Uterus (tissue), 4 donors: ENCODE results near the gene UBP1. TPM values are rescaled to one million over a fixed set of nuclear protein-coding genes. Genes with fewer than 3 reads are reported as not detected.
A peak's percentile ranks its signal among the peaks of the same experiment; 100 is the strongest.
"Not testable (repeated sequence)": the region's sequence is repeated elsewhere in the genome, so short reads cannot be mapped to it uniquely, and the experiment has no call there.

Source experiments
- DNase-seq, 2 donors: peaks; one replicate each; pipeline ENCODE4 v3.0.0-alpha.2; 2019 to 2020
- H3K27ac ChIP-seq, 2 donors: fragments of 200-600 bp; sonication (generic); 1 replicate in 1 of 2; 2 replicates in 1 of 2; pipeline ENCODE4 v1.5.1; 2016 to 2018
- H3K27me3 ChIP-seq, 2 donors: fragments of 200-600 bp; sonication (generic); one replicate each; pipeline ENCODE4 v1.5.1; 2018 to 2019; ENCODE audit warnings: control low read depth in 1 of 2
- H3K36me3 ChIP-seq, 2 donors: fragments of 200-600 bp; sonication (generic); one replicate each; pipeline ENCODE4 v1.5.1; 2019; ENCODE audit warnings: control low read depth in 1 of 2
- H3K4me1 ChIP-seq, 2 donors: fragments of 200-600 bp; sonication (generic); one replicate each; pipeline ENCODE4 v1.5.1; 2018 to 2019; ENCODE audit warnings: control low read depth in 1 of 2
- H3K4me3 ChIP-seq, 2 donors: fragments of 200-600 bp; sonication (generic); 1 replicate in 1 of 2; 2 replicates in 1 of 2; pipeline ENCODE4 v1.5.1; 2018 to 2019; ENCODE audit warnings: mild to moderate bottlenecking in 1 of 2
- H3K9me3 ChIP-seq, 2 donors: fragments of 200-600 bp; sonication (generic); one replicate each; pipeline ENCODE4 v1.5.1; 2019; ENCODE audit warnings: control low read depth in 1 of 2
- POLR2A ChIP-seq, 2 donors: fragments of 450-650 bp; IDR thresholded peaks; one replicate each; pipeline ENCODE4 v1.6.1; 2016; ENCODE audit warnings: antibody characterized with exemption in 2 of 2, mild to moderate bottlenecking in 1 of 2, moderate library complexity in 1 of 2
- intact Hi-C: fragments of 100-400 bp; cut with DNase I; formaldehyde crosslinking; loops from one replicate; pipeline ENCODE4 v1.15.1; 2023; ENCODE audit warnings: low total_unique reads
- total RNA-seq, 4 donors: library from RNA; depleted of rRNA in 3 of 4; stranded (reverse); fragments of >200 nt in 3 of 4; gene quantifications; one replicate each; pipeline versions ENCODE4 v1.1.0 to v1.2.4, GENCODE V29; 2014 to 2023
- TF ChIP-seq, protein P1 (sequence below), 4 experiments: fragments of 200-600 bp in 2 of 4; fragments of 450-650 bp in 2 of 4; sonication (generic) in 2 of 4; IDR thresholded peaks; one replicate each; pipeline ENCODE4 v1.5.1; 2016 to 2019; ENCODE audit warnings: antibody characterized with exemption in 4 of 4, mild to moderate bottlenecking in 2 of 4, moderate library complexity in 1 of 4
- donor health status: DM: yes; HTN: yes; CAD: no.

Gene UBP1
- total RNA-seq, 4 donors from 2014 or later, result 25.6 to 86.3 (median 51.2) TPM

DNA sequence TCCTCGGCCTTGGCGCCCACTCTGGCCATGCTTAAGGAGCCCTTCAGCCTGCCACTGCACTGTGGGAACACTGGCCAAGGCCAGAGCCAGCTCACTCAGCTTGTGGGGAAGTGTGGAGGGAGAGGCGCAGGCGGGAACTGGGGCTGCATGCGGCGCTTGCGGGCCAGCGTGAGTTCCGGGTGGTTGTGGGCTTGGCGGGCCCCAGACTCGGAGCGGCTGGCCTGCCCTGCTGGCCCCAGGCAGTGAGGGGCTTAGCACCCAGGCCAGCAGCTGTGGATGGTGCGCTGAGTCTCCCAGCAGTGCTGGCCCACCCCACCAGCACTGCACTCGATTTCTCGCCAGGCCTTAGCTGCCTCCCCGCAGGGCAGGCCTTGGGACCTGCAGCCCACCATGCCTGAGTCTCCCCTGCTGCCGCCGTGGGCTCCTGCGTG lies 13.1 kb upstream of the UBP1 start:
- no peak for TF ChIP-seq POLR2A (IDR thresholded peaks at IDR 0.05)
- TF ChIP-seq, protein P1, sequence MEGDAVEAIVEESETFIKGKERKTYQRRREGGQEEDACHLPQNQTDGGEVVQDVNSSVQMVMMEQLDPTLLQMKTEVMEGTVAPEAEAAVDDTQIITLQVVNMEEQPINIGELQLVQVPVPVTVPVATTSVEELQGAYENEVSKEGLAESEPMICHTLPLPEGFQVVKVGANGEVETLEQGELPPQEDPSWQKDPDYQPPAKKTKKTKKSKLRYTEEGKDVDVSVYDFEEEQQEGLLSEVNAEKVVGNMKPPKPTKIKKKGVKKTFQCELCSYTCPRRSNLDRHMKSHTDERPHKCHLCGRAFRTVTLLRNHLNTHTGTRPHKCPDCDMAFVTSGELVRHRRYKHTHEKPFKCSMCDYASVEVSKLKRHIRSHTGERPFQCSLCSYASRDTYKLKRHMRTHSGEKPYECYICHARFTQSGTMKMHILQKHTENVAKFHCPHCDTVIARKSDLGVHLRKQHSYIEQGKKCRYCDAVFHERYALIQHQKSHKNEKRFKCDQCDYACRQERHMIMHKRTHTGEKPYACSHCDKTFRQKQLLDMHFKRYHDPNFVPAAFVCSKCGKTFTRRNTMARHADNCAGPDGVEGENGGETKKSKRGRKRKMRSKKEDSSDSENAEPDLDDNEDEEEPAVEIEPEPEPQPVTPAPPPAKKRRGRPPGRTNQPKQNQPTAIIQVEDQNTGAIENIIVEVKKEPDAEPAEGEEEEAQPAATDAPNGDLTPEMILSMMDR (IDR thresholded peaks at IDR 0.05), result no peak
- intact Hi-C loops, result no loop called here

DNA sequence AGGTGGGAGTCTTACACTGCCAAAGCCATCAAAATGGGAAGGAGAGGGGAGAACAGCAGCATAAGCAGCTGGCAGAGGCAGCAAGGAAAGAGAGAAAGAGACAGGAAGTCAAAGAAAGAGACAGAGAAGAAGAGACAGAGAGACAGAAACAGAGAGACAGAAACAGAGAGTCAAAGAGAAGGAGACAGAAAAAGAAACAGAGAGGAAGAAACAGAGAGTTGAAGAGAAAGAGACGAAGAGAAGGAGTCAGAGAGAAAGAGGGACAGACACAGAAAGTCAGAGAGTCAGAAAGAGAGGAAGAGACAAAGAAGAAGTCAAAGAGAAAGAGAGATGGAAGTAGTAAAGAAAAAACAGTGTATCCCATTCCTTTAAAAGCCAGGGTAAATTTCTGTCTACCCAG lies 11.8 kb upstream of the UBP1 start:
- H3K27ac ChIP-seq, intact Hi-C loops, H3K36me3 ChIP-seq, H3K27me3 ChIP-seq, H3K9me3 ChIP-seq, DNase-seq, H3K4me3 ChIP-seq, H3K4me1 ChIP-seq: not testable (repeated sequence)

More for the DNA sequence above, 13.1 kb upstream of the UBP1 start:
- no peaks in the 10 kb centered on the region for H3K36me3 ChIP-seq
- no peaks in the 10 kb centered on the region for H3K27me3 ChIP-seq
- no peak overlapping the region for H3K4me3 ChIP-seq
- no peak overlapping the region for H3K27ac ChIP-seq
- H3K9me3 ChIP-seq, result no peaks in the 10 kb centered on the region
- no peaks in the 10 kb centered on the region for H3K4me1 ChIP-seq
- no peak for DNase-seq

DNA sequence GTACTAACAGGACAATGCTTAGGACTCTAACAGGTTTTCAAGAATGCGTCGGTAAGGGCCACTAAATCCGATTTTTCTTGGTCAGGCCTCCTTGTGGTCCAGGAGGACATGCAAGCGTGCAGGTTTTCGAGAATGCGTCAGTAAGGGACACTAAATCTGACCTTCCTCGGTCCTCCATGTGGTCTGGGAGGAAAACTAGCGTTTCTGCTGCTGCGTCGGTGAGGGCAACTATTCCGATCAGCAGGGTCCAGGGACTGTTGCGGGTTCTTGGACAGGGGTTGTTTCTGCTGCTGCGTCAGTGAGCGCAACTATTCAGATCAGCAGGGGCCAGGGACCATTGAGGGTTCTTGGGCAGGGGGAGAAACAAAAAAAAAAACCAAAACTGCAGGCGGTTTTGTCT lies 7.8 kb upstream of the UBP1 start:
- Histone ChIP-seq H3K36me3 (no peaks in the 10 kb centered on the region), H3K4me3 (no peak overlapping the region), H3K9me3 (no peaks in the 10 kb centered on the region), H3K27me3 (no peaks in the 10 kb centered on the region), H3K4me1 (no peaks in the 10 kb centered on the region), H3K27ac (no peak overlapping the region)
- DNase-seq, result no peak
- no peak for TF ChIP-seq POLR2A (IDR thresholded peaks at IDR 0.05)
- TF ChIP-seq, protein P1 (IDR thresholded peaks at IDR 0.05), result no peak
- intact Hi-C loops, result no loop called here

DNA sequence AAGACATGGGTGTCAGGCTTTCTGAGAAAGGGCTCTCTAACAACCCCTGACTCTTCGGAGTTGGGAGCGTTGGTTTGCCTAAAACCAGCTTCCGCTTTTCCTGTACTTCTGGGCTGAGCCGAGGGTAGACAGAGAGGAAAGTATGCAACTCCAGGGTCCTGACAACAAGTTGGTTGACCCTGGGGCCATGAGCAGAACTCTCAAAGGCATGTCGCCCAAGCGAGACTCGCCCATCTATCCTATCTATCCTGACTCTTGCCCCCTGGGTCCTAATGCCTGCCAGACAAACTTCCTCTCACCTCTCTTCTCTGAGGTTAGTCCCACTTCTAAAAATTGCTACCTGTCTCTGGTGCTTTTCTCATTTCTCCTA lies 7.0 kb upstream of the UBP1 start:
- H3K36me3 ChIP-seq, H3K4me1 ChIP-seq, H3K27ac ChIP-seq, H3K27me3 ChIP-seq, intact Hi-C loops, H3K9me3 ChIP-seq, H3K4me3 ChIP-seq, DNase-seq: not testable (repeated sequence)

DNA sequence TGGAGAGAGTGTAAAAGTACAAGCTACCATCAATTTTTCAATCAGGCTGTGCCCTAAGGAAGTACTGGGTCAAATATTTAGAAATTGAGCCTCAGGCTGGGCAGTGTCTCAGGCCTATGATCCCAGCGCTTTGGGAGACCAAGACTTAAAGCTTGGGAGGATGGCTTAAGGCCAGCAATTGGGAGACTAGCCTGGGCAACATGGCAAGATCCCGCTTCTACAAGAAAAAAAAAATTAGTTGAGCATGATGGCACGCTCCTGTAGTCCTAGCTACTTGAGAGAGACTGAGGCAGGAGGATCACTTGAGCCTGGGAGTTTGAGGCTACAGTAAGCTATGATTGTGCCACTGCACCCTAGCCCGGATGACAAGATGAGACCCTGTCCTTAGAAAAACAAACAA lies 2.0 kb upstream of the UBP1 start:
- no peak for DNase-seq
- Histone ChIP-seq H3K36me3 (no peaks in the 10 kb centered on the region), H3K4me3 (no peak overlapping the region), H3K4me1 (peaks cover 0 to 13% of the 10 kb centered on the region in 2 donors), H3K27ac (peak overlapping the region; percentile 92 to 95), H3K27me3 (no peaks in the 10 kb centered on the region), H3K9me3 (no peaks in the 10 kb centered on the region)
- intact Hi-C loops, result no loop called here
- TF ChIP-seq, protein P1 (IDR thresholded peaks at IDR 0.05), result no peak
- no peak for TF ChIP-seq POLR2A (IDR thresholded peaks at IDR 0.05)

DNA sequence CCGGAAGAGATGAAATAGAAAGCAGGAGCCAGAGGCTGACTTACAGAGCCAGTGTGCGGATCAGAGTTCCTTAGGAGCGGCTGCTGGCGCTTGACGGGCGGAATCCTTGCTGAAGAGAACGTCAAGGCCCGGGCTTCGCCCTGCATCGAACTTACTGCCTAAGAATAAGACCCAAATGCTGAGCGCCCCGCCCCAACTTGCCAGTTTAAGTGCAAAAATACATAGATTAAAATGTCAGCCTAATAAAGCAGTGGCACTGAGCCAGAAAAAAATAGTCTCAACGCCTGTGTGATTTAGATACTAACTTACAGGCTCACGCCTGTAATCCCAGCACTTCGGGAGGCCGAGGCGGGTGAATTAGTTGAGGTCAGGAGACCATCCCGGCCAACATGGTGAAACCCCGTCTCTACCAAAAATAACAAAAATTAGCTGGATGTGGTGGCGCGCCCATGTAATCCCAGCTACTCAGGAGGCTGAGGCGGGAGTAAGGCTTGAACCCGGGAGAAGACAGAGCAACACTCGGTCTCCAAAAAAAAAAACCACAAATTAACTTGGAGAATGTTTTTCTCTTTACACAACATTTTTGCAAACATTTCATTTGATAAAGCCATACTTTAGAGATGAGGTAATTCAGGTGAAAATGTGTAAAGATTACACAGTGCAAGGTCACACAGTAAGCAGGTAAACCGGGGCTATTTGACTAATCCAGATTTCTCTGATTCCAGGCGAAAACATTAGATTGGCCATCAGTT lies 1.2 kb upstream of the UBP1 start:
- Histone ChIP-seq H3K27ac (peak overlapping the region; percentile 92 to 95), H3K4me1 (peaks cover 0 to 13% of the 10 kb centered on the region in 2 donors), H3K4me3 (peak overlapping the region; percentile 71 to 83), H3K9me3 (no peaks in the 10 kb centered on the region), H3K36me3 (no peaks in the 10 kb centered on the region), H3K27me3 (no peaks in the 10 kb centered on the region)
- TF ChIP-seq POLR2A (IDR thresholded peaks at IDR 0.05), result no peak
- TF ChIP-seq, protein P1 (IDR thresholded peaks at IDR 0.05), result no peak
- peak in 1 of 2 donors; percentile 66 for DNase-seq
- intact Hi-C loops, result no loop called here
